Stomach (tissue), 4 donors: ENCODE measurements around the gene ADARB2.

Experiments
- CTCF ChIP-seq, 7 experiments: fragments of 450-650 bp in 4 of 7; fragments of 200-600 bp in 3 of 7; sonication (generic) in 3 of 7; IDR thresholded peaks; one replicate each; pipeline ENCODE4 v1.5.1; 2016 to 2019; ENCODE audit warnings: antibody characterized with exemption in 7 of 7, control low read depth in 2 of 7, mild to moderate bottlenecking in 1 of 7
- EP300 ChIP-seq: sonication (generic); formaldehyde crosslinking; IDR thresholded peaks from one replicate; pipeline ENCODE4 v1.6.1; 2017; ENCODE audit warnings: antibody characterized with exemption
- POLR2A ChIP-seq, 4 donors: fragments of 450-650 bp; IDR thresholded peaks; one replicate each; pipeline ENCODE4 v1.6.1; 2016; ENCODE audit warnings: antibody characterized with exemption in 4 of 4, control low read depth in 2 of 4, mild to moderate bottlenecking in 1 of 4, moderate library complexity in 1 of 4

- TF ChIP-seq POLR2A (IDR thresholded peaks at IDR 0.05) (no peak), CTCF (IDR thresholded peaks at IDR 0.05) (no peak), EP300 (no peak)
These were observed 463.1 kb downstream of the ADARB2 start for GRCh38 chr10:1274111-1274661.
